PFSK-1 (cell line): ENCODE data around the gene CEP162.

Experiments
- FOXP2 ChIP-seq: optimal IDR thresholded peaks from 2 replicates; pipeline ENCODE3; 2011; ENCODE audit warnings: borderline replicate concordance, control low read depth, inconsistent platforms; ENCODE audit not compliant: insufficient read depth; ENCODE audit errors: extremely low read length, extremely low read depth
- POLR2AphosphoS5 ChIP-seq: IDR thresholded peaks from 2 replicates; pipeline ENCODE4 v1.6.1; 2012; ENCODE audit warnings: low read depth, mild to moderate bottlenecking, control low read depth, low read length, moderate library complexity
- REST ChIP-seq, 2 experiments: IDR thresholded peaks; 2 replicates each; pipeline versions ENCODE4 v1.6.1 to v1.8.0; 2011 to 2012; ENCODE audit warnings: low read depth in 2 of 2, low read length in 2 of 2, control low read depth in 1 of 2, inconsistent platforms in 1 of 2, mild to moderate bottlenecking in 1 of 2, moderate library complexity in 1 of 2; ENCODE audit not compliant: insufficient read depth in 1 of 2
- SIN3A ChIP-seq: IDR thresholded peaks from 2 replicates; pipeline ENCODE4 v1.6.1; 2012; ENCODE audit warnings: mild to moderate bottlenecking, low read length, moderate library complexity, borderline replicate concordance; ENCODE audit not compliant: insufficient read depth
- TAF1 ChIP-seq: IDR thresholded peaks from 2 replicates; pipeline ENCODE4 v1.6.1; 2012; ENCODE audit warnings: low read length, control low read depth, borderline replicate concordance; ENCODE audit not compliant: insufficient read depth

CEP162 gene

GRCh38 chr6:84089081-84089480 lies 138.4 kb downstream of the CEP162 start:
- no peak for TF ChIP-seq POLR2AphosphoS5
- TF ChIP-seq FOXP2: no peak
- no peak for TF ChIP-seq TAF1
- TF ChIP-seq REST (IDR thresholded peaks at IDR 0.05; ENCODE audit: insufficient read depth in 1 of 2, low read depth in 2 of 2, low read length in 2 of 2): no peak
- no peak for TF ChIP-seq SIN3A

GRCh38 chr6:84086545-84087429 lies 140.7 kb downstream of the CEP162 start:
- TF ChIP-seq POLR2AphosphoS5: no peak
- no peak for TF ChIP-seq SIN3A
- no peak for TF ChIP-seq FOXP2
- TF ChIP-seq TAF1: no peak
- no peak for TF ChIP-seq REST (IDR thresholded peaks at IDR 0.05; ENCODE audit: insufficient read depth in 1 of 2, low read depth in 2 of 2, low read length in 2 of 2)

GRCh38 chr6:84086056-84086455 lies 141.4 kb downstream of the CEP162 start:
- no peak for TF ChIP-seq POLR2AphosphoS5
- TF ChIP-seq TAF1: no peak
- TF ChIP-seq REST (IDR thresholded peaks at IDR 0.05; ENCODE audit: insufficient read depth in 1 of 2, low read depth in 2 of 2, low read length in 2 of 2): no peak
- no peak for TF ChIP-seq SIN3A
- no peak for TF ChIP-seq FOXP2

- TF ChIP-seq POLR2AphosphoS5 (no peak), TAF1 (no peak), SIN3A (no peak), REST (IDR thresholded peaks at IDR 0.05; ENCODE audit: insufficient read depth in 1 of 2, low read depth in 2 of 2, low read length in 2 of 2) (no peak), FOXP2 (no peak)
Measured at GRCh38 chr6:84082689-84083265, 144.7 kb downstream of the CEP162 start.
